ENCODE results near the gene GALNT2.
A peak's percentile ranks its signal among the peaks of the same experiment; 100 is the strongest.

Gene GALNT2

GRCh38 chr1:230091473-230092231 is 24.6 kb downstream of the GALNT2 start:
- DNase-seq (ENCODE audit: low read depth): no peak

- no peak for DNase-seq (ENCODE audit: low read depth)
Observed at GRCh38 chr1:230094746-230095145, 27.7 kb downstream of the GALNT2 start.

- DNase-seq (ENCODE audit: low read depth): no peak
Observed at GRCh38 chr1:230095938-230096337, 28.9 kb downstream of the GALNT2 start.

DNA sequence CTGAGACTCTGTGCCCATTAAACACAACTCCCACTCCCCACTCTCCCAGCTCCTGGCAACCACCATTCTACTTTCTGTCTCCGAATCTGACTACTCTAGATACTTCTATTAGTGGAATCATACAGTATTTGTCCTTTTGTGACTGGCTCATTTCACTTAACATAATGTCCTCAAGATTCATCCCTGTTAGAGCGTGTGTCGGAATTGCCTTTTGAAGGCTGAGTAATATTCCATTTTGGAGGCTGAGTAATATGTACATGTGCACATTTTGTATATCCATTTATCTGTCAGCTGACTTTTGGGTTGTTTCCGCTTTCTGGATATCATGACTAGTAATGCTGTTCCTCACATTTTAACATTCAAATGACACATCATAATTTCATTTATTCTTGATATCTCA is 30.3 kb downstream of the GALNT2 start:
- DNase-seq (ENCODE audit: low read depth): no peak

- DNase-seq (ENCODE audit: low read depth): no peak
Observed at GRCh38 chr1:230098723-230099122, 31.7 kb downstream of the GALNT2 start.

- no peak for DNase-seq (ENCODE audit: low read depth)
Observed at GRCh38 chr1:230099465-230099864, 32.4 kb downstream of the GALNT2 start.

DNA sequence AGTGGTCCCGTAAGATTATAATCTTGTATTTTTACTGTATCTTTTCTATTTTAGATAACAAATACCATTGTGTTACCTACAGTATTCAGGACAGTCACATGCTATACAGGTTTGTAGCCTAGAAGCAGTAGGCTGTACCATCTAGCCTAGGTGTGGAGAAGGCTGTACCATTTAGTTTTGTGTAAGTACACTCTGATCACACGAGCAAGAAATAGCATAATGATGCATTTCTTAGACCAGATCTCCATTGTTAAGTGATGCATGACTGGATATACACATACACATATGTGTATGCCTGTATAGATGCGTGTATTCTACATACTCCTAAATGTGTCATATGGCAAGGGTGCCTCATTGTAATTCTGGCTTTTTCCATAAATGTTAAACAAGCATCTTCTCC is 33.9 kb downstream of the GALNT2 start:
- DNase-seq (ENCODE audit: low read depth): no peak

- DNase-seq (ENCODE audit: low read depth): no peak
Observed at GRCh38 chr1:230101556-230101955, 34.5 kb downstream of the GALNT2 start.

DNA sequence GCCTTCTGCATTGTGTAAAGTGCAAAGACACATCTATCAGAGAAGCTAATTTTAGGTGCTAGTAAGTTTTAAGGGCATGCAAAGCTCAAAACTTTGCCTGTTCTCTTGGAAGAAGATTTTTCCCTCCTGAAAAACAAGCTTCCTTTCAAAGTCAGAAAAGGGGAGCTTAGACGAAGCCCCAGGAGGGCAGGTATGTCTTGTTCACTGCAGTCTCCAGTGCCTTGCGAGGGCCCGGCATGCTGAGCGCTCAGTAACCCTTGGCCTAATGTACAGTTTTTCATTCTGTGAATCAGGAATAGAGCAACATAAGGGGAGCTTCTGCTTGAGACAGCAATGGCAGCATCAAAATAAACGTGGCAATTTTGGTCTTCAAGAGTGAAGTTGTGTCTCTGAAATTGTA is 35.0 kb downstream of the GALNT2 start:
- DNase-seq (ENCODE audit: low read depth): no peak

- DNase-seq (ENCODE audit: low read depth): no peak
Observed at GRCh38 chr1:230102472-230102871, 35.4 kb downstream of the GALNT2 start.

DNA sequence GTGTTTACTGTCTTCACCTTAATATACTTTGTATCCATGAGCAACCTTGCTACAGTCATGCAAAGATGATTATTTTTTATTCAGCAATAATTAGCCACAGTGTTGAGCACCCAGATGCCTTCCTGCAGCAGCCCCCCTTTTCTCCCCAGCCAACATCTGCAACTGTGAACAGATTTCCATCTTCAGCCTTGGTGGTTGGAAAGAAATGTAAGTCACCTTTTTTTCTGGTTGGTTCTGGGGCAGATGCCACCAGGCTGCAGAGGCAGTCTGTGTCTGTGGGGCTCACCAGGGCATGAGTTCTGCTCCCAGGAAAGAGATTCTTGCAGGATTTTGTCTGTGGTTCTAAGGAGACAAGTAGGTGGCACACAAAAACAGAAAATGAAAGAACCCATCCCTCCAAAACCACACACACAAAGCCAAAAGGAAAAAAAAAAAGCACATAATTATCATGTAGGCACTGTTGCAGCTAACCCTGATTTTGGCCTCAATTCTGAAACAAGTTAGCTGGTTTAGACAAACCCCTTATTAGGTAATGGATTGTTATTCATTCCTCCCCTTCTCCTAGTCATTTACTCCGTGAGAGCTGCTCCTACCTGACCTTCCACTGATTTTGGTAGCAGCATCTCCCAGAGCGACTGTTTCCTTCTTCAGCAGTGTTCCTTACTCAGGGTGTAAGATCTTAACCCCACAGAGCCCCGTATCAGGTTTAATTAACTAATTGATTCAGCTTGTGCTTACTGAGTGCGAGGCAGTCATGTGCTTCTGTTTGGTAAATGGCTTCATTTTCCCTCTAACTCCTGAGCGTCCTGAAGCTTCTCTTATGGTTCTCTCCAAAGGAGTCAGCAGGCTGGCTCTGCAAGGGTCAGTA is 36.5 kb downstream of the GALNT2 start:
- no peak for DNase-seq (ENCODE audit: low read depth)

DNA sequence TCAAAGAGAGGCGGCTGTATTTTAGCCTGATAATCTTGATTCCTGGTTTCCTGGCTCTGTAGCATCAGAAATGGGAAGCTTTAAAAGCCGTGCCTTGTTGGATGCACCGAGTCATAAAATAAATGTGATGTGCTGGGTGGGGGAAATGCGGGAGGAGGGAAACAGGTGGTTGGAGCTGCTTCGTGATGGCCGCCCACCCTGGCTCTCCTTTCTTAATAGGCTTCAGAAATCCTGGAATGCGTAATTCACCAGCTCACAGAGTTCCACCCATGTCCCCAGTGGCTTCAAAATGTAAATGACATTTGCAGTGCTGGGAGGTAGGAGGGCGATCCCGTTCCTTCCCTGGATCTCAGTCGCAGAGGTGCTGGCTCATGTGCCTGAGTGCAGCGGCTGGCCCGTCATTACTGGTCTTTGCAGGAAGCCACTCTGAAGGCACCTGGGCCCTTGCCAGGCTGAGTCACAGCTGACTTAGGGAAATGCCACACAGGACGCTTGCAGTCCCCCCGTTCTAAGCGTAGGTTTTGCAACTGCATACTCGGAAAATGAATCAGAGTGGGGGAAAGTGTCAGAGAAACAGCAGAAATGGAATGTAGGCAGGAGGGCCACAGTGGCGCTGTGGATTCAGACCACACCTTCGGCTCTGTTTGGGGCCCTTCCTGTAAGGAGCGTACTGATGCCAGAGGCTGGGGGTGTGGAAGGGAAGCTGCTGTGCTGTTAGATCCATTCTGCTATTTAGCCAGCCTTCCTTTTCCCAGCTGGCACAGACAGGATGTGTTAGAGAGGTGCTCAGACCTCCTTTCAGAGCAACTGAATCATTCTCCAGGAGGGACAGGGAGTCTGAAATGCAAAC is 37.6 kb downstream of the GALNT2 start:
- peak; percentile 73 for DNase-seq (ENCODE audit: low read depth)

GRCh38 chr1:230105245-230105753 is 38.3 kb downstream of the GALNT2 start:
- DNase-seq (ENCODE audit: low read depth): no peak

DNA sequence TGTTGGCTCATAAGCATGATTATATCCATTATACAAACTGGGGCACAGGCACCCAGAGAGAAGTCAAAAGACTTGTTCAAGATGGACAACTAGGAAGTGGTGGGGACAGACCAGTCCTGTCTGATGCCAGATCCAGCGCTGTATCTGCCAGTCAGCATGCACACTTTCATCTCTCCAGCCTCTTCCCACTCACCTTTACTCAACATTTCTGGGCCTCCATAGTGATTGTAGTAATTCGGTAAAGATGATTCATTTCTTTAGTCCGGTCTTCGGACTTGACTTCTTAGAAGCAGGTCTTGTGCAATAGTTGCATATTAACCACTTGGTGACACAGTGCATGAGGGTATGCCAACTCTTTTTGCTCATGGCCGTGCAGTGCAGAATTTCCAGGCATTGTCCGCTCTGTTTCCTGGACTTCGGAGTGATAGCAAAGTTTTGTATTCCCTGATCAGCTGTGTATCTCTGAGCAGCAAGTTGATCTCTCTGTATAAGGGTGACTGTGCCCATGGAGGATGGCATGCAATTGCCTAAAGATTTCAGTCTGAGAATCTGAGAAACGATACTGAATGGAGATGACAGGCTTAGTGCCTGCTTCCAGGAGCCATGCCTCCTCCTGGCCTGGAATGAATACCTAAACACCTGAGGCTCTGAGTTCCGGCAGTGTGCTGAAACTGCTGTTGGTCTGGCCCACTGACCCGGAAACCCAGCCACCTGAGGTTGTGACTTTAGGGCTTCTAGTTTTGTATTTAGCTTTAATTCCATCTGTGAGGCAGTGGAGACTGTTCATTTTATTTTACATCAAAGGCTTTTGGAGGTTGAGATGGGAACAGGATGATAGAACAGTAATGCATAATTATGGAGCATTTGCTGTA is 39.0 kb downstream of the GALNT2 start:
- DNase-seq (ENCODE audit: low read depth): no peak

GRCh38 chr1:230107941-230108340 is 40.9 kb downstream of the GALNT2 start:
- DNase-seq (ENCODE audit: low read depth): no peak

DNA sequence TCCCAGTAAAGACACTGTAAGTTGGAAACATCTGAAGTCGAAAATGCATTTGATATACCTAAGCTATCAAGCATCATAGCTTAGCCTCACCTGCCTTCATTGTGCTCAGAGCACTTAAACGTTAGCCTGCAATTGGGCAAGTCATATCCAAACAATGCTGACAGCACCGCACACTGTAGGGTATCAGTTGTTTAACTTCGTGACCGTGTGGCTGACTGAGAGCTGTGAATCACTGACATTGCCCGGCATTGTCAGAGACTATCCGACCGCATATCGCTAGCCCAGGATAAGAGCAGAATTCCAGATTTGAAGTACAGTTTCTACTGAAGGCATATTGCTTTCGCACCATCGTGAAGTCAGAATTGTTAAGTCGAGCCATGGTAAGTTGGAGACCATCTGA is 41.5 kb downstream of the GALNT2 start:
- DNase-seq (ENCODE audit: low read depth): no peak

- no peak for DNase-seq (ENCODE audit: low read depth)
Observed at GRCh38 chr1:230109066-230109465, 42.0 kb downstream of the GALNT2 start.

- peak; percentile 64 for DNase-seq (ENCODE audit: low read depth)
Observed at GRCh38 chr1:230109895-230110667, 43.0 kb downstream of the GALNT2 start.

DNA sequence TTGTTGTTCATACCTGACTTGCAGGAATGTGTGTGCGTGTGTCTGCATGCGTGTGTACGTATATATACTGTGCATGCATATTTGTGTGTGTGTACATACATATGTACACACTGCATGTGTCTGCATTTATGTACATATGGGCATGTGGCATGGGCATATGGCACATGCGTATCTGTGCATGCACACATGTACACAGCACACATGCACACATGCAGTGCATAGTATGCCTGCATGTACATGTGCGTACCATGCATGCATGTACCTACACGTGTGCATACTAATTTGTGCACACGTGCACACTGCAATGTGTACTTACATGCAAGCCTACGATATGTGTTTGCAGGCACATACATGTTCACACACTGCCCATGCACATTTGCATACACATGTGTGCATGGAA is 43.9 kb downstream of the GALNT2 start:
- no peak for DNase-seq (ENCODE audit: low read depth)

GRCh38 chr1:230112131-230112701 is 45.2 kb downstream of the GALNT2 start:
- no peak for DNase-seq (ENCODE audit: low read depth)

Data from activated T-helper 9 cell treated with anti-CD3 and anti-CD28 coated beads, Interleukin-2, amount 50 U/mL, for 16 hours (primary cell).